HG03521 (cell line): ENCODE results near the gene FSTL3.
"Not testable (repeated sequence)": the region's sequence is repeated elsewhere in the genome, so short reads cannot be mapped to it uniquely, and the experiment has no call there.

Experiments used
- ATAC-seq: cut with Tn5 transposase; IDR thresholded peaks from one replicate; pipeline ENCODE4 v1.9.1; 2021; ENCODE audit warnings: mild to moderate bottlenecking, moderate library complexity; ENCODE audit not compliant: unreplicated experiment

The FSTL3 gene

GRCh38 chr19:660793-661426 lies 15.3 kb upstream of the FSTL3 start:
- no peak for ATAC-seq

DNA sequence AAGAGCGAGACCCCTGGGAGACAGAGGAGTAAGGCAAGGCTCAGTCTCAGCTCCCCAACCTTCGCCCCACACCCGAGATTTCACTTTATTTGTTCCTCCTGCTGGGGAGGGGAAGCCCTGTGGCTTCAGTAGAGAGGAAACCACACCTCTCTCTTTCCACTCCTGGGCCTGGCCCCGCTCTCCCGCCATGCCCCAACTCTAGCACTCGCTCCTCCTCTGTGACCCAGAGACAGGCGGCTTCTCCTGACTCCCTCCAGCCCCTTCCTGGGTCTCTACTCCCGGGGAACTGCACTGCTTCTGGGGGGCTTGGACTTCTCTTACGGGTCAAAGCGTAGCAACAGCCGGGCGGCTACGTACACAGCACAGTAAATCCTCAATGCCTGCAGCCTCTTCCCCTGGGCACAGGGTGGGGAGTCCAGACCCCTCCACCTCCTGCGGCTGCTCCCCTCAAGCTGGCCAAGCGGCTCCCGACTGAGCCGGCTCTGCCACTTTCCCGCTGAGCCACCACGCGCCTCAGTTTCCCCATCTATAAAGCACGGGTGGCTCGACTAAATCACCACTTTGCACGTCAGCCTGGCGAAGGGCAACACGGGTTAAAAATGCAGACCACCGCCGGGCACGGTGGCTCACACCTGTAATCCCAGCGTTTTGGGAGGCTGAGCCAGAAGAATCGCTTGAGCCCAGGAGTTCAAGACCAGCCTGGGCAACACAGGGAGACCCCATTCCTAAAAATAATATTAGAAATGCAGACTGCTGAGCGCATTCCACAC lies 14.6 kb upstream of the FSTL3 start:
- no peak for ATAC-seq

GRCh38 chr19:662207-662961 lies 13.8 kb upstream of the FSTL3 start:
- ATAC-seq, result peak; percentile 6

- ATAC-seq, result peak; percentile 74
Observed at GRCh38 chr19:662962-663681, 13.1 kb upstream of the FSTL3 start, which contains the start of gene RNF126. TSS of gene RNF126 (minus strand) at chr19:663214. CDS start at chr19:663121, 93 bp downstream.

DNA sequence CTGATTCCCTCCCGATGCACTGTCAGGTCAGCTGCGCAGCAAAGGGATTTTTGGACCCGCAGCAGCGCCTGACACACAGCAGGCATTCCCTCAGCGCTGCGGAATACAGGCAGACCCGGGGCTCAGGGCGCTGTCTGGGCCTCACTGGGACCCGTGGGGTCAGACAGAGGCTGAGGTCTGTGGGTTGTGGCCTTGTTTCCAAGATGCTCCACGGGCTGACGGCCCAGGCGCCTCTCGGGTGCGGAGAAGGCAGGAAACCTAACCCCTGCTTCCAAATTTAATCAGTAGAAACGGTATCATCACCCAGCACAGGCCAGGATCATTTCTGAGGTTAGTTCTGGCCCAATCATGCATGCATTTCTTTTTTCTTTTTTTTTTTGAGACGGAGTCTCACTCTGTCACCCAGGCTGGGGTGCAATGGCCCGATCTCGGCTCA lies 12.5 kb upstream of the FSTL3 start:
- ATAC-seq, result no peak

- ATAC-seq, result no peak
Observed at GRCh38 chr19:664913-665443, 11.2 kb upstream of the FSTL3 start.

DNA sequence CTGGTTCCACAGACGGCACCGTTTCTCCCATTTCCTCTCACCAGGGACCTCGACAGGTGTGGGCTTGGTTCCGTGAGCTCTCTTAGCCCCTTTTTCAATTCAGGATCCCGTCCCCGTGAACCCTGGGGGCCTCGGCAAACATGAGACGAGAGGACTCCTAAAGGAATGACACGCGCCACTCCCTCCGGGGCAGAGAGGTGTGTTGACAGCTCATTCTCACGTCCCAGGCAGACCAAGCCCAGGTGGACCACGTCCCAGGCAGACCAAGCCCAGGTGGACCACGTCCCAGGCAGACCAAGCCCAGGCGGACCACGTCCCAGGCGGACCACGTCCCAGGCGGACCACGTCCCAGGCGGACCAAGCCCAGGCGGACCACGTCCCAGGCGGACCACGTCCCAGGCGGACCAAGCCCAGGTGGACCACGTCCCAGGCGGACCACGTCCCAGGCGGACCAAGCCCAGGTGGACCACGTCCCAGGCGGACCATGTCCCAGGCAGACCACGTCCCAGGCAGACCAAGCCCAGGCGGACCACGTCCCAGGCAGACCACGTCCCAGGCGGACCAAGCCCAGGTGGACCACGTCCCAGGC lies 9.1 kb upstream of the FSTL3 start:
- ATAC-seq, result not testable (repeated sequence)

DNA sequence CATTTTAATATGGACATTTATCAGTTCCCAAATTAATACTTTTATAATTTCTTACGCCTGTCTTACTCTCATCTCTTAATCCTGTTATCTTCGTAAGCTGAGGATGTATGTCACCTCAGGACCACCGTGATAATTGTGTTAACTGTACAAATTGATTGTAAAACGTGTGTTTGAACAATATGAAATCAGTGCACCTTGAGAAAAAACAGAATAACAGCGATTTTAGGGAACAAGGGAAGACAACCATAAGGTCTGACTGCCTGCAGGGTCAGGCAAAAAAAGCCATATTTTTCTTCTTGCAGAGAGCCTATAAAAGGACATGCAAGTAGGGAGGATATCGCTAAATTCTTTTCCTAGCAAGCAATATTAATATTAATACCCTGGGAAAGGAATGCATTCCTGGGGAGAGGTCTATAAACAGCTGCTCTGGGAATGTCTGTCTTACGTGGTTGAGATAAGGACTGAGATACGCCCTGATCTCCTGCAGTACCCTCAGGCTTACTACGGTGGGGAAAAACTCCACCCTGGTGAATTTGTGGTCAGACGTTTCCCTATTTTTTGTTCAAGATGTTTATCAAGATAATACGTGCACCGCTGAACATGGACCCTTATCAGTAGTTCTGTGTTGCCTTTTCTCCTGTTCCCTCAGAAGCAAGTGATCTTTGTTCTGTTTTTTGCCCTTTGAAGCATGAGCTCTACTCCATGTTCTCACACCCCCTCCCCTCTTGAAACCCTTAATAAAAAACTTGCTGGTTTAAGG lies 7.3 kb upstream of the FSTL3 start:
- not testable (repeated sequence) for ATAC-seq

DNA sequence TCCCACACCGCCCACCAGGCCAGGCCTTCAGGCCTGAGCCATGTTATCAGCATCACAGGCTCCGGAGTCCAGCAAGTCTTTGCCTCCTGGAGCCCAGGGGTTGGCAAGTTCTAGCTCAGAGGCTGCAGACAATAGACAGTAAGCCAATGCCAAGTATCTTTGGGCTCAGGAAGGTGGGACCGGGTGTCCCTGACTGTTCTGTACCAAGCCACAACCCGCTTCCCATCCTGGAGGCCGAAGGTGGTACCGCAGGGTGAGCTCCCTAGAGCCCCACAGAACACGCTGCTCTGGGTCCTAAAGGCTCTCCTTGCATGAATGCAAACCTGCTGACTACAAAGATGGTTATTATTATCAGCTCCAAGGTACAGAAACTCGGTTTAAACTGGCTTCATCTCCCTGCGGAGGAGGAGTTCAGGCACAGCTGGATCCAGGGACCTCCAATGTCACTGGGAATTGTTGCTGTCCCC lies 5.5 kb upstream of the FSTL3 start:
- no peak for ATAC-seq

GRCh38 chr19:674282-675151 lies 1.7 kb upstream of the FSTL3 start:
- ATAC-seq, result no peak

DNA sequence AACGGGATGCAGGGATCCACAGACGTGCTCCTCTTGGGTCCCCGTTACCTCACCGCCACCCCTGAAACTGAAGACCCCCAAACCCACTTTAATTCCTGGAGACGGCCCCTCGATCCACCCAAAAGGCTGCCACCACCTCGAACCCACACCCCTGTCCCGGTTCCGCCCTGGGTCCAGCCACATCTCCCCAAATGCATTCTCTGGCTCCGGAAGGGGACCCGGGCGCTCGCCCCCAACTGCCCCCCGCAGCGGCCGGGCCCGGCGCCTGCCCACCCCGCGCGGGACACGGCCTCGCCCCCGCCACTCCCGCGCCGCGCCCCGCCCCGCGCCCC lies 219 bp upstream of the FSTL3 start:
- ATAC-seq, result no peak

- ATAC-seq, result no peak
Observed at GRCh38 chr19:677201-677600, 1.0 kb downstream of the FSTL3 start.

GRCh38 chr19:677601-678436 lies 1.6 kb downstream of the FSTL3 start:
- no peak for ATAC-seq

- ATAC-seq, result no peak
Observed at GRCh38 chr19:678791-679388, 2.7 kb downstream of the FSTL3 start.

DNA sequence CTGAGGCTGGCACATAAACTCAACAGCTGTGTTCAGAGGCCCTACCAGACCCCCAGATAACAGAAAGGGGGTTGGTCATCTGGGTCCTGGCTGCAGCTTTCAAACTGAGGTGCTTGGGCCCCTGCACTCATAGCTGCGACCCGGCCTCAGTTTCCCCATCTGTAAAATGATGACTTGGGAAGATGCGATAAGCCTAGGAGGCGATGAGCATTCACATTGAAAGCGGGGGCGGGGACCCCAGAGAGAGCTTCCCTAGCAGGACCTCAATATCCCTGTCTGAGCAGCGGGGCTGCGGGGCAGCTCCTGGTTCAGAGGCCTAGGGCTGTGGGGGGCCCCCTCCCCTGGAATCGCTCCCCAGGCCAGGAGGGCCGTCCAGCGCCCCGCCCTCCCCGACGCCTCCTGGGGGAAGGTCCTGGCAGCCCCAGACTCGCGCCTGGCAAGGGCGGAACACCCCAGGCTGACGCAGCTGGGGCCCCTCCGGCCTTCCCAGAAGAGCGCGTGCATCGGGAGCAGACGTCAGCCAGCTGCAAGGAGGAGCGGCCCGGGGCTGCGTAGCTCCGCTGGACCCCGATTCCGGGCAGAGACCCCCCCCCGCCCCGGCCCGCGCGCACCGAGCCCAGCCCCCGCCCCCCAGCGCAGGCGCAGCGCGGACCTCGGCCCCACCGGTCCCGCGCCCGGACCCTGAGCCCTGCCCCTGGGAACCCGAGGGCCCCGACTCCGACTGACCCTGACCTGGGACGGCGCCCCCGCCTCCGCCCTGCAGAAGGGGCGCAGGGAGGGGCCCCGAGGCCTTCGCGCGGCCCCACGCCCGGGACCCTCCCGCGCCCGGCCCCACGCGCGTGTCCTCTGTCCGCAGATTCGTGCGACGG lies 3.5 kb downstream of the FSTL3 start:
- peak; percentile 2 for ATAC-seq

GRCh38 chr19:680287-681028 lies 4.3 kb downstream of the FSTL3 start:
- peak; percentile 74 for ATAC-seq
